Pulmonary artery endothelial cell (primary cell): ENCODE data around the gene CTXND2. TPM values are rescaled to one million over a fixed set of nuclear protein-coding genes. Genes with fewer than 3 reads are reported as not detected.
"Not testable (repeated sequence)": the region's sequence is repeated elsewhere in the genome, so short reads cannot be mapped to it uniquely, and the experiment has no call there.

Experiments
- DNase-seq: peaks from one replicate; pipeline ENCODE4 v3.0.0-alpha.2; 2011; ENCODE audit warnings: low read depth, low spot score
- total RNA-seq: library from RNA; depleted of rRNA; stranded (reverse); fragments of >200 nt; gene quantifications from 2 replicates; pipeline ENCODE4 v1.2.3, GENCODE V29; 2014

CTXND2 gene
- total RNA-seq, 1 donor from 2014 or later: not detected

DNA sequence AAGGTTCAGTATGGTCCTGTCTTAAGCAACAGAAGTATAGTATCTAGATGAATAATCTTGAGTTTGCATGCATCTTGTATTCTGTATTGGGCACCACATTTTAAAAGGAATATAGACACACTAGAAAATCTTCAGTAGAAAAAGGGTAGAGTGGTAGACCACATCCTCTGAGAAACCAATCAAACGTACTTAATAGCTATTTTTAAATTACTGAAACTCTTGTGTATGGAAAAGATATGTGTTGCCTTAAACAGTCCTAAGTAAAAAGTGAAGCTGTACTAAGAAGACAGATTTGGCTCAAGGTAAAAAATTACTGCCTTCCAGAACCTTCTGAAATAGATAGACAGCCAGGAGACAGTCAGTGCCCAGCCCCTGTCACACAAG lies 3.1 kb downstream of the CTXND2 start:
- DNase-seq: no peak

GRCh38 chr1:150893336-150893913 lies 6.5 kb downstream of the CTXND2 start:
- DNase-seq: no peak

DNA sequence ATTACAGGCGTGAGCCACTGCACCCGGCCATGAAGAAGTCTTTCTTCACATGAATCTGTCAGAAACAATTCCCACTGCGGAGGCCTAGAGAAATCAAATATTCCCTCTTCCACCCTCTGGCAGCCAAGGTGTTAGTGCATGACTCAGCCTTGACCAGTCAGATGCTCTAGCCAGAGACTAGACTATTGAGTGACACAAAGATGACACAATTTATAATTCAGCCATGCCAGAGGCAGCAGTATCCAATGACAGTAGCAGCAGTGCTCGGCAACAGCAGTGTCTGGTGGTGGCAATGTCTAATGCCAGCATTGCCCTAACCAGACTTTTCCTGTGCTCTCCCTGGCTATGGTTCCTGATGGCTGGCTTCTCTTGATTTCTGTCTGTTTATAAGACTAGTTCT lies 8.7 kb downstream of the CTXND2 start:
- DNase-seq: no peak

DNA sequence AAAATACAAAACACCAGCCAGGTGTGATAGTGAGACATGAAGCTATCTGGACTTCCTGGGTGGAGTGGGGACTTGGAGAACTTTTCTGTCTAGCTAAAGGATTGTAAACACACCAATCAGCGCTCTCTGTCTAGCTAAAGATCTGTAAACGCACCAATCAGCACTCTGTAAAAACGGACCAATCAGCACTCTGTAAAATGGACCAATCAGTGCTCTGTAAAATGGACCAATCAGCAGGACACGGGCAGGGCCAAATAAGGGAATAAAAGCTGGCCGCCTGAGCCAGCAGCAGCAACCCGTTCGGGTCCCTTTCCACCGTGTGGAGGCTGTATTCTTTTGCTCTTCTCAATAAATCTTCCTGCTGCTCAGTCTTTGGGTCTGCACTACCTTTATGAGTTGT lies 12.9 kb downstream of the CTXND2 start:
- not testable (repeated sequence) for DNase-seq

- DNase-seq: no peak
These were observed 15.4 kb downstream of the CTXND2 start for GRCh38 chr1:150902346-150902745.

GRCh38 chr1:150902751-150903150 lies 15.8 kb downstream of the CTXND2 start:
- DNase-seq: no peak

DNA sequence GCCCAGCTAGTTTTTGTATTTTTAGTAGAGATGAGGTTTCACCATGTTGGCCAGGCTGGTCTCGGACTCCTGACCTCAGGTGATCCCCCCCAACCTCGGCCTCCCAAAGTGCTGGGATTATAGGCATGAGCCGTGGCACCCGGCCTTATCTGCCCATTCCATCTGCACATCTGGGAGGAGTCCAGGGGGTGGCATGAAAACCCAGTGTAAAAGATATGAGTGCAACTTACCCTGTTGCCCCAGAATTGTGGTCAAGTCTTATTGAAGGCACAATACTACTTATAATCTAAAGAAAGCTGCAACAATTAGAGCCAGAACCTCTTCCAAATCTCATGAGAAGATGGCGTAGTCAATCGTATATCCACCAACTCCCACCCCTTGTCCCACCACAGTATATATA lies 18.4 kb downstream of the CTXND2 start:
- no peak for DNase-seq

DNA sequence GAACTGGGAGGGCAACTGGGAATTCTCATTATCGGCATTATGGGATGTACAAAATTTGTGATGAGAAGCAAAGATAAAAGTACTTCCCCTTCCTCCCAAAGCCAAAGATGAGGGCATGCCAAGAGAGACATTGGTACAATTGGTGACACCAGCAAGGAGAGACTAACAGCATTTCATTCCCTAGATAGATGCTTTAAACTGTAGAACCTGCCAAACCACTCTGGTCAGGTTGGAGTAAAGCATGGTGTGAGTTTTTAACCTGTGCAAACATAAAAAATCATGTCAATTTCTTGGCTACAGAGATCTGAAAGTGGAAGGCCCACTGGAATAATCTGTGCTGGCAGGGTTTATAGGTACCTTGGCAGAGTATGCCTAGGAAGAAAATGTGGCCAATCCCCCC lies 19.4 kb downstream of the CTXND2 start:
- DNase-seq: no peak

DNA sequence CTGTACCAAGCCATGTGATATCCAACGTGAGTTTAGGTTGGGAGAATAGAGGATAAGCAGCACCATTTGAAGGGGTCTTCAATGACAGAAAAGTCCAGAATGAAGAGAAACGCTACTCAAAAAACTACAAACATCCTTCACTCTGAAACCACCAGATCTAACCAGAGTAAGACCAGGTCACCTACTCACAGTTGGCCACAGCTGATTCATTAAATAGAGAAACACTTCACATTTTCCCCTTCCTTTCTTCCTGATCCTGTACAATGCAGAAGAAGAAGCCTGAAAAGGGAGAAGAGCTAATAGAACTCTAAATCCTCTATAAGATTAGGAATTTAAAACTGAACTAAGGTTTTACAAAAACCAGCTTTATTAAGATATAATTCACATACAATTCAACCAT lies 19.9 kb downstream of the CTXND2 start:
- DNase-seq: no peak

- DNase-seq: no peak
These were observed 22.7 kb downstream of the CTXND2 start for GRCh38 chr1:150909585-150910180.

- no peak for DNase-seq
These were observed 25.7 kb downstream of the CTXND2 start for GRCh38 chr1:150912623-150913022.

- no peak for DNase-seq
These were observed 30.5 kb downstream of the CTXND2 start for GRCh38 chr1:150917387-150917786.

- peak; percentile 33 for DNase-seq
These were observed 35.6 kb downstream of the CTXND2 start for GRCh38 chr1:150922519-150922975.

DNA sequence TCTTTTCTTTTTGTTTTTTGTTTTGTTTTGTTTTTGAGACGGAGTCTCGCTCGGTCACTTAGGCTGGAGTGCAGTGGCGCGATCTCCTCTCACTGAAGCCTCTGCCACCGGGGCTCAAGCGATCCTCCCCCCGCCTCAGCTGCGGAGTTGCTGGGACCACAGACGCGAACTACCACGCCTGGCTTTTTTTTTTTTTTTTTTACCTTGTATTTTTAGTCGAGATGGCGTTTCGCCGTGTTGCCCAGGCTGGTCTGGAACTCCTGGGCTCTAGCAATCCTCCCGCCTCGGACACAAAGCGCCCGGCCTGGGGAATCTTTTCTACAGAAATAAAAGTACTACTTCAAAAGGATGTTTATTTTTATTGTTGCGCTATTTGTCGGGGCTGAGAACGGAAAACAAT lies 38.1 kb downstream of the CTXND2 start:
- no peak for DNase-seq

GRCh38 chr1:150926097-150926741 lies 39.3 kb downstream of the CTXND2 start, which contains the start of gene SETDB1:
Gene SETDB1 (plus strand): TSS chr1:150926363. CDS start chr1:150927715, 1,352 bp downstream.
- DNase-seq: peak; percentile 90

GRCh38 chr1:150927624-150928023 lies 40.7 kb downstream of the CTXND2 start:
- DNase-seq: no peak

DNA sequence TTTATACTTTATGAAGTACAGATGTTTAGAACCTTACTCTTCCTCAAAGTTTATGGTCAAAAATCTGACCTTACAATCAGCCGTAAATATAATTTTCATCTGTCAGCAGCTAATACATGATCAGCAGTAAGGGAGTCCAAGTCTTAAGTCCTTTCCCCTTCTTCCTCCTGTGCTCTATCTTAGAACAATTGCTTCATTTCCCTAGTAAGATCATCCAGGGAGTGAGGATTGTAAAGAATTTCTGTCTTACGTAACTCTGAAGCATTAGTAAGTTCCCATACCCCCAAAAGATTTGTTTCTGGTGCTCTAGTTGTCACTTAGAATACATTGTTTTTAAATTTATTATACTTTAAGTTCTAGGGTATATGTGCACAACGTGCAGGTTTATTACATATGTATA lies 41.4 kb downstream of the CTXND2 start:
- DNase-seq: no peak

- not testable (repeated sequence) for DNase-seq
These were observed 41.8 kb downstream of the CTXND2 start for GRCh38 chr1:150928775-150929174.

GRCh38 chr1:150931773-150932172 lies 44.8 kb downstream of the CTXND2 start:
- DNase-seq: no peak

- DNase-seq: no peak
These were observed 57.9 kb downstream of the CTXND2 start for GRCh38 chr1:150944856-150945255.

GRCh38 chr1:150954708-150955107 lies 67.8 kb downstream of the CTXND2 start:
- DNase-seq: no peak

- no peak for DNase-seq
These were observed 68.3 kb downstream of the CTXND2 start for GRCh38 chr1:150955280-150955679.

DNA sequence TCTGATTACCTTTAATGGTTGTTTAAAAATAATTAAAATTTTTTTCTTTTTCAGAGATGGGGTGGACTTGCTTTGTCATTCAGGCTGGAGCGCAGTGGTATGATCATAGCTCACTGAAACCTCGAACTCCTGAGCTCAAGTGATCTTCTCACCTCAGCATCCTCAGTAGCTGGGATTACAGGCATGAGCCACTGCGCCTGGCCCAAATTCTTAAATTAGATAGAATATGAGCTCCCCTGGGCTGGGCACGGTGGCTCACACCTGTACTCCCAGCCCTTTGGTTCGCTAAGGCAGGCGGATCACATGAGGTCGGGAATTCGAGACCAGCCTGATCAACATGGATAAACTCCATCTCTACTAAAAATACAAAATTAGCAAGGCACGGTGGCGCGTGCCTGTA lies 70.7 kb downstream of the CTXND2 start:
- DNase-seq: no peak
